Fibroblast of lung (primary cell): ENCODE data around the gene ZDHHC6. TPM values are rescaled to one million over a fixed set of nuclear protein-coding genes. Genes with fewer than 3 reads are reported as not detected.
"Not testable (repeated sequence)": the region's sequence is repeated elsewhere in the genome, so short reads cannot be mapped to it uniquely, and the experiment has no call there.

ENCODE experiments used
- DNase-seq, 2 donors: peaks; one replicate each; pipeline versions ENCODE4 v3.0.0 to v3.0.0-alpha.2; 2010; ENCODE audit warnings: low read depth in 2 of 2
- H2AFZ ChIP-seq: 2 replicates; pipeline ENCODE4 v1.5.1; 2012; ENCODE audit warnings: low read length, control low read depth, inconsistent platforms
- H3K27ac ChIP-seq: 2 replicates; pipeline ENCODE4 v1.5.1; 2011; ENCODE audit warnings: low read length, control low read depth; ENCODE audit not compliant: insufficient read depth
- H3K27me3 ChIP-seq: 2 replicates; pipeline ENCODE4 v1.5.1; 2011; ENCODE audit warnings: mild to moderate bottlenecking, low read length; ENCODE audit not compliant: control insufficient read depth, insufficient read depth
- H3K36me3 ChIP-seq: 2 replicates; pipeline ENCODE4 v1.5.1; 2011; ENCODE audit warnings: low read length; ENCODE audit not compliant: control insufficient read depth, insufficient read depth
- H3K4me1 ChIP-seq: 2 replicates; pipeline ENCODE4 v1.5.1; 2011; ENCODE audit warnings: low read length; ENCODE audit not compliant: control insufficient read depth, insufficient read depth; ENCODE audit errors: extremely low read depth
- H3K4me2 ChIP-seq: 2 replicates; pipeline ENCODE4 v1.5.1; 2011; ENCODE audit warnings: low read length, control low read depth; ENCODE audit not compliant: insufficient read depth; ENCODE audit errors: extremely low read depth
- H3K4me3 ChIP-seq, 4 experiments: fragments of 200-600 bp in 1 of 4; sonication (generic) in 1 of 4; replicated peaks in 1 of 4; 2 replicates each; pipeline ENCODE4 v1.5.1; 2011 to 2016; ENCODE audit warnings: low read length in 4 of 4, low read depth in 3 of 4, mild to moderate bottlenecking in 3 of 4, control low read depth in 2 of 4, inconsistent platforms in 1 of 4, mixed read lengths in 1 of 4; ENCODE audit not compliant: insufficient read depth in 1 of 4; ENCODE audit errors: control extremely low read depth in 1 of 4
- H3K79me2 ChIP-seq: 2 replicates; pipeline ENCODE4 v1.5.1; 2012; ENCODE audit warnings: mild to moderate bottlenecking, low read length, inconsistent platforms; ENCODE audit not compliant: control insufficient read depth, insufficient read depth
- H3K9ac ChIP-seq: 2 replicates; pipeline ENCODE4 v1.5.1; 2011; ENCODE audit warnings: mild to moderate bottlenecking, low read length, control low read depth; ENCODE audit not compliant: insufficient read depth
- H3K9me3 ChIP-seq: 2 replicates; pipeline ENCODE4 v1.5.1; 2012; ENCODE audit warnings: low read depth, low read length; ENCODE audit not compliant: control insufficient read depth, insufficient read depth
- H4K20me1 ChIP-seq: 2 replicates; pipeline ENCODE4 v1.5.1; 2011; ENCODE audit warnings: low read length; ENCODE audit not compliant: control insufficient read depth, insufficient read depth; ENCODE audit errors: extremely low read depth
- EZH2 ChIP-seq: IDR thresholded peaks from 2 replicates; pipeline ENCODE4 v1.5.1; 2012; ENCODE audit warnings: low read length, control low read depth, mild to moderate bottlenecking; ENCODE audit errors: missing control alignments
- polyA plus RNA-seq, 2 donors: library from polyadenylated mRNA; depleted of rRNA in 1 of 2; stranded (reverse) in 1 of 2; unstranded in 1 of 2; fragments of >200 nt; gene quantifications; 2 replicates each; pipeline ENCODE4 v1.2.1, GENCODE V29; 2011 to 2012; ENCODE audit warnings: missing spikeins in 1 of 2
- total RNA-seq: library from RNA; depleted of rRNA; stranded (reverse); fragments of >200 nt; gene quantifications from 2 replicates; pipeline ENCODE4 v1.2.1, GENCODE V29; 2014
- TF ChIP-seq, protein P1 (sequence below), 2 donors: IDR thresholded peaks in 1 of 2; conservative IDR thresholded peaks in 1 of 2; 1 replicate in 1 of 2; 2 replicates in 1 of 2; pipeline ENCODE4 v1.5.1; 2011 to 2012; ENCODE audit warnings: low read length in 2 of 2, control low read depth in 1 of 2, inconsistent platforms in 1 of 2, low read depth in 1 of 2, mild to moderate bottlenecking in 1 of 2

ZDHHC6 gene
- total and polyA plus RNA-seq, 2 donors (not counting 1 experiment from before 2014, with no cell fraction given) = 29.9 to 37.8 TPM

DNA sequence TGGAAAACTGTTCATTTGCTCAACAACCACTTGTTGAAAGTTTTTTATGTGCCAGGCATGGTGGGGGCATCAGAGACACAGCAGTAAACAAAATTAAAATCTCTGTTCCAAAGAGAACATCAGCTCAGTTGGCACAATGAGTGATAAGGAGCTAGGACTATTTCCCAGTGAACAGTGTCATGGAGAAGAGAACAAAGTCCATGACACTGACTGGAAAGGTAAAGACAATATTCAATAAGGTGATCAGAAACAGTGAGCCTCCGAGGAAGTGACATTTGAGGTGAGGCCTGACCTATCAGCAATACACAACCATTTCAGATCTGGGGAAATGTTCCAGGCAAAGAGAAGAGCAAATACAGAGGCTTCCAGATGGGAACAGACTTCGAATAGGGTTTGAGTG, 58.2 kb downstream of the ZDHHC6 start:
- Histone ChIP-seq H3K9me3 (no peaks in the 10 kb centered on the region), H3K4me1 (peaks cover 2% of the 10 kb centered on the region), H3K4me3 (no peak overlapping the region), H3K79me2 (no peaks in the 10 kb centered on the region), H3K36me3 (no peaks in the 10 kb centered on the region), H3K9ac (no peak overlapping the region), H4K20me1 (no peaks in the 10 kb centered on the region), H3K27me3 (no peaks in the 10 kb centered on the region), H3K27ac (no peak overlapping the region), H2AFZ (no peak overlapping the region), H3K4me2 (no peak overlapping the region)
- DNase-seq = no peak
- TF ChIP-seq, protein P1, sequence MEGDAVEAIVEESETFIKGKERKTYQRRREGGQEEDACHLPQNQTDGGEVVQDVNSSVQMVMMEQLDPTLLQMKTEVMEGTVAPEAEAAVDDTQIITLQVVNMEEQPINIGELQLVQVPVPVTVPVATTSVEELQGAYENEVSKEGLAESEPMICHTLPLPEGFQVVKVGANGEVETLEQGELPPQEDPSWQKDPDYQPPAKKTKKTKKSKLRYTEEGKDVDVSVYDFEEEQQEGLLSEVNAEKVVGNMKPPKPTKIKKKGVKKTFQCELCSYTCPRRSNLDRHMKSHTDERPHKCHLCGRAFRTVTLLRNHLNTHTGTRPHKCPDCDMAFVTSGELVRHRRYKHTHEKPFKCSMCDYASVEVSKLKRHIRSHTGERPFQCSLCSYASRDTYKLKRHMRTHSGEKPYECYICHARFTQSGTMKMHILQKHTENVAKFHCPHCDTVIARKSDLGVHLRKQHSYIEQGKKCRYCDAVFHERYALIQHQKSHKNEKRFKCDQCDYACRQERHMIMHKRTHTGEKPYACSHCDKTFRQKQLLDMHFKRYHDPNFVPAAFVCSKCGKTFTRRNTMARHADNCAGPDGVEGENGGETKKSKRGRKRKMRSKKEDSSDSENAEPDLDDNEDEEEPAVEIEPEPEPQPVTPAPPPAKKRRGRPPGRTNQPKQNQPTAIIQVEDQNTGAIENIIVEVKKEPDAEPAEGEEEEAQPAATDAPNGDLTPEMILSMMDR (conservative IDR thresholded peaks at IDR 0.05 in 1 of 2, IDR thresholded peaks at IDR 0.05 in 1 of 2; ENCODE audit: low read depth in 1 of 2, low read length in 2 of 2) = no peak
- no peak for TF ChIP-seq EZH2

DNA sequence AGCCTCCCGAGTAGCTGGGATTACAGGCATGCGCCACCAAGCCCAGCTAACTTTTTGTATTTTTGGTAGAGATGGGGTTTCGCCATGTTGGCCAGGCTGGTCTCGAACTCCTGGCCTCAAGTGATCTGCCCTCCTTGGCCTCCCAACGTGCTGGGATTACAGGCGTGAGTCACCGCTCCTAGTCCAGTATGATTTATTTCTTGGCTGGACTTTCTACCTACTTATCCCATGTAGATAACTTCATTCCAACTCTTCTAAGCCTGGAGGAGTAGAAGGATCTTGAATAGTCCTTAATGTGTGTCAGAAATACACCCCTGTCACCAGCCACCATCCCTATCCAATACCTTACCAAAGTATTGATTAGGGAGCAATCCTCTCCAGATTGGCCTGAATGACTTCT, 58.7 kb downstream of the ZDHHC6 start:
- DNase-seq = not testable (repeated sequence)

DNA sequence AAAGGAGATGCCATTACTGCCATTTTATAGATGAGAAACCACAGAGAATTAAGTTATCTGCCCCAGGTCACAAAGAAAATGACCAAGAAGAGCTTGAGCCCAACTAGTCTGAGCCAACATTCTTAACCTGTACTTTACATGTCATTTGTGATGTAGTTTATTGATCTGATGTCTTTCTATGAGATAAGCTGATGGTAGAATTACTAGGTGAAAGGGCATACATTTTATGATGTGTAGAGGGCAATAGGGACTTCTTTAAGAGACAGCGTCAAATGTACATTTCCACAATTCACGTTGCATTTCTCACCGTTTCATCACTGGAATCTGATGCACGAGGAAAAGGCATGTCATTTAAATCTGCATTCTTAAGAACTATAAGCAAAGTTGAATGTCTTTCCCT, 61.5 kb downstream of the ZDHHC6 start:
- Histone ChIP-seq H3K27ac (no peak overlapping the region), H4K20me1 (no peaks in the 10 kb centered on the region), H3K4me1 (peaks cover 3% of the 10 kb centered on the region), H3K36me3 (no peaks in the 10 kb centered on the region), H3K79me2 (no peaks in the 10 kb centered on the region), H3K4me2 (no peak overlapping the region), H3K9me3 (no peaks in the 10 kb centered on the region), H2AFZ (no peak overlapping the region), H3K9ac (no peak overlapping the region), H3K27me3 (no peaks in the 10 kb centered on the region), H3K4me3 (no peak overlapping the region)
- no peak for DNase-seq
- TF ChIP-seq EZH2 = no peak
- TF ChIP-seq, protein P1 (conservative IDR thresholded peaks at IDR 0.05 in 1 of 2, IDR thresholded peaks at IDR 0.05 in 1 of 2; ENCODE audit: low read depth in 1 of 2, low read length in 2 of 2) = no peak

More for the DNA sequence above, 58.7 kb downstream of the ZDHHC6 start:
- not testable (repeated sequence) for H3K36me3 ChIP-seq, H3K79me2 ChIP-seq, H3K4me1 ChIP-seq, H3K27me3 ChIP-seq, H4K20me1 ChIP-seq, H3K4me3 ChIP-seq, H3K9me3 ChIP-seq, H3K27ac ChIP-seq, H2AFZ ChIP-seq, H3K4me2 ChIP-seq, H3K9ac ChIP-seq
